K562 (cell line): Measurements from ENCODE around the gene SLC25A21.

Experiments
- FOXA3 ChIP-seq, 2 experiments: fragments of 450-650 bp in 1 of 2; sonication (generic) in 1 of 2; formaldehyde crosslinking; IDR thresholded peaks in 1 of 2; conservative IDR thresholded peaks in 1 of 2; 2 replicates each; pipeline versions ENCODE4 v1.4.0 to v1.8.0; 2020 to 2022; ENCODE audit warnings: mild to moderate bottlenecking in 2 of 2, missing genetic modification reagents in 1 of 2
- JUN ChIP-seq, 2 experiments: sonication (generic) in 1 of 2; formaldehyde crosslinking in 1 of 2; IDR thresholded peaks; 2 replicates each; pipeline versions ENCODE4 v1.6.1 to v1.8.0; 2012 to 2022; ENCODE audit warnings: borderline replicate concordance in 2 of 2, mild to moderate bottlenecking in 2 of 2, improper control_type of control experiment in 1 of 2, low read depth in 1 of 2, low read length in 1 of 2, missing genetic modification reagents in 1 of 2
- KDM1A ChIP-seq, 2 experiments: fragments of 450-650 bp; IDR thresholded peaks; 2 replicates each; pipeline ENCODE4 v1.6.1; 2016; ENCODE audit warnings: mild to moderate bottlenecking in 2 of 2
- NFE2 ChIP-seq: IDR thresholded peaks from 2 replicates; pipeline ENCODE4 v1.6.1; 2014; ENCODE audit warnings: antibody characterized with exemption, low read depth
- REST ChIP-seq, 2 experiments: fragments of 450-650 bp; formaldehyde crosslinking in 1 of 2; IDR thresholded peaks; 2 replicates each; pipeline versions ENCODE4 v1.4.0 to v1.6.1; 2014 to 2020; ENCODE audit warnings: mild to moderate bottlenecking in 2 of 2, borderline replicate concordance in 1 of 2, low read depth in 1 of 2
- RNF2 ChIP-seq: sonication (generic); IDR thresholded peaks from 2 replicates; pipeline ENCODE4 v1.6.1; 2016
- SRF ChIP-seq, 2 experiments: fragments of 250-450, 450-650 bp in 1 of 2; sonication (Bioruptor Pico) in 1 of 2; sonication (generic) in 1 of 2; formaldehyde crosslinking; IDR thresholded peaks; 2 replicates each; pipeline versions ENCODE4 v1.5.0 to v1.5.1; 2020 to 2022; ENCODE audit warnings: mild to moderate bottlenecking in 1 of 2, missing genetic modification reagents in 1 of 2
- ZNF23 ChIP-seq: fragments of 250-450 bp; sonication (Bioruptor Pico); IDR thresholded peaks from 2 replicates; pipeline ENCODE4 v1.4.0; 2020; ENCODE audit warnings: mild to moderate bottlenecking
- ZNF398 ChIP-seq: fragments of 250-450 bp; sonication (Bioruptor Pico); IDR thresholded peaks from 2 replicates; pipeline ENCODE4 v1.8.0; 2021; ENCODE audit warnings: moderate library complexity, mild to moderate bottlenecking, inconsistent platforms
- TF ChIP-seq, protein P1 (sequence below), 2 experiments: fragments of 450-650 bp in 1 of 2; sonication (generic) in 1 of 2; formaldehyde crosslinking in 1 of 2; IDR thresholded peaks in 1 of 2; conservative IDR thresholded peaks in 1 of 2; 2 replicates each; pipeline versions ENCODE4 v1.6.1 to v1.8.1; 2016 to 2023; ENCODE audit warnings: mild to moderate bottlenecking in 2 of 2, moderate library complexity in 2 of 2, inconsistent platforms in 1 of 2, missing genetic modification reagents in 1 of 2
- TF ChIP-seq, protein P2 (sequence below): fragments of 250-450 bp; sonication (Bioruptor Pico); IDR thresholded peaks from 2 replicates; pipeline ENCODE4 v1.5.0; 2021; ENCODE audit warnings: mild to moderate bottlenecking, borderline replicate concordance

DNA sequence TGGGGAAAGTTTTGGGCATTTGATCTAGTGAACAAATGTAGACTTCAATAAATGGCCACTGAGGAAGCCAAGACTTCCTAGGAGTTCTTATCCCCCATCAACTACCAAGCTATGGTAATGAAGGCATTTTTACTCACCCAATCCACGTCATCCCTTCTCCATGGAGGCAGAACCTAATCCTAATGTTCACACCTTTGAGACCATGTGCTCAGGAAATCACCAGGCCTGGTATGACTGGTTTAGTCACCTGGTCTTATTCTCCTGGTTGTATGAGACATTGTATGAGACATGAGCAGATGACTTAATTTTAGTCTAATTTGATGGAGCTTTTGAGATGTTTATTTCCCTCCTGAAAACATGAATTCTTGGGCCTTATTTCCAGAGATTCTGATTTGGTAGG is 422.2 kb downstream of the SLC25A21 start:
- TF ChIP-seq, protein P1, sequence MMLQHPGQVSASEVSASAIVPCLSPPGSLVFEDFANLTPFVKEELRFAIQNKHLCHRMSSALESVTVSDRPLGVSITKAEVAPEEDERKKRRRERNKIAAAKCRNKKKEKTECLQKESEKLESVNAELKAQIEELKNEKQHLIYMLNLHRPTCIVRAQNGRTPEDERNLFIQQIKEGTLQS (IDR thresholded peaks at IDR 0.05) = no peak
- TF ChIP-seq, protein P1 (CRISPR knock-in tag; conservative IDR thresholded peaks at IDR 0.05) = no peak
- TF ChIP-seq ZNF23 (CRISPR knock-in tag) (no peak), NFE2 (no peak), KDM1A (IDR thresholded peaks at IDR 0.05) (no peak), ZNF398 (no peak), RNF2 (no peak), JUN (IDR thresholded peaks at IDR 0.05; ENCODE audit: borderline replicate concordance, low read depth, low read length) (no peak), JUN (CRISPR knock-in tag; IDR thresholded peaks at IDR 0.05; ENCODE audit: borderline replicate concordance) (no peak), REST (IDR thresholded peaks at IDR 0.05; ENCODE audit: borderline replicate concordance) (no peak), REST (CRISPR knock-in tag; IDR thresholded peaks at IDR 0.05; ENCODE audit: low read depth) (no peak), FOXA3 (CRISPR knock-in tag; conservative IDR thresholded peaks at IDR 0.05 in 1 of 2, IDR thresholded peaks at IDR 0.05 in 1 of 2) (no peak), SRF (CRISPR knock-in tag; IDR thresholded peaks at IDR 0.05) (no peak)
- TF ChIP-seq, protein P2, sequence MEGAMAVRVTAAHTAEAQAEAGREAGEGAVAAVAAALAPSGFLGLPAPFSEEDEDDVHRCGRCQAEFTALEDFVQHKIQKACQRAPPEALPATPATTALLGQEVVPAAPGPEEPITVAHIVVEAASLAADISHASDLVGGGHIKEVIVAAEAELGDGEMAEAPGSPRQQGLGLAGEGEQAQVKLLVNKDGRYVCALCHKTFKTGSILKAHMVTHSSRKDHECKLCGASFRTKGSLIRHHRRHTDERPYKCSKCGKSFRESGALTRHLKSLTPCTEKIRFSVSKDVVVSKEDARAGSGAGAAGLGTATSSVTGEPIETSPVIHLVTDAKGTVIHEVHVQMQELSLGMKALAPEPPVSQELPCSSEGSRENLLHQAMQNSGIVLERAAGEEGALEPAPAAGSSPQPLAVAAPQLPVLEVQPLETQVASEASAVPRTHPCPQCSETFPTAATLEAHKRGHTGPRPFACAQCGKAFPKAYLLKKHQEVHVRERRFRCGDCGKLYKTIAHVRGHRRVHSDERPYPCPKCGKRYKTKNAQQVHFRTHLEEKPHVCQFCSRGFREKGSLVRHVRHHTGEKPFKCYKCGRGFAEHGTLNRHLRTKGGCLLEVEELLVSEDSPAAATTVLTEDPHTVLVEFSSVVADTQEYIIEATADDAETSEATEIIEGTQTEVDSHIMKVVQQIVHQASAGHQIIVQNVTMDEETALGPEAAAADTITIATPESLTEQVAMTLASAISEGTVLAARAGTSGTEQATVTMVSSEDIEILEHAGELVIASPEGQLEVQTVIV = no peak
